AG04450 (cell line): Measurements from ENCODE around the gene HSF4. TPM values are rescaled to one million over a fixed set of nuclear protein-coding genes. Genes with fewer than 3 reads are reported as not detected.

Experiments
- CTCF ChIA-PET: fragments of 300-600, 350-600 bp; formaldehyde crosslinking; extraction: SDS; loops from one replicate; lab custom pipeline; 2022; ENCODE audit warnings: antibody characterized with exemption, inconsistent platforms; lab: Charles Lee
- POLR2A ChIA-PET: fragments of 350-600 bp; formaldehyde crosslinking; extraction: SDS; loops from one replicate; lab custom pipeline; 2021; ENCODE audit warnings: antibody characterized with exemption, inconsistent platforms; lab: Yijun Ruan, JAX
- DNase-seq: peaks from one replicate; pipeline ENCODE4 v3.0.0-alpha.2; 2011; ENCODE audit warnings: low read depth, low spot score
- H3K27ac ChIP-seq: one replicate; pipeline ENCODE4 v1.5.1; 2012; ENCODE audit warnings: low read depth, low read length, control low read depth
- H3K27me3 ChIP-seq: one replicate; pipeline ENCODE4 v1.6.0; 2012; ENCODE audit warnings: low read length; ENCODE audit not compliant: control insufficient read depth, insufficient read depth
- H3K4me3 ChIP-seq: 2 replicates; pipeline ENCODE4 v1.5.1; 2011; ENCODE audit warnings: mild to moderate bottlenecking, low read depth, low read length, control low read depth
- H3K9me3 ChIP-seq: 2 replicates; pipeline ENCODE4 v1.5.1; 2012; ENCODE audit warnings: low read length; ENCODE audit not compliant: control insufficient read depth, insufficient read depth
- polyA plus RNA-seq: library from polyadenylated mRNA; depleted of rRNA; stranded (reverse); fragments of >200 nt; gene quantifications from 2 replicates; pipeline ENCODE4 v1.2.3, GENCODE V29; 2011
- TF ChIP-seq, protein P1 (sequence below): IDR thresholded peaks from 2 replicates; pipeline ENCODE4 v1.5.1; 2011; ENCODE audit warnings: low read depth, low read length, control low read depth, inconsistent platforms

HSF4 gene
- polyA plus RNA-seq, 1 experiment: 0.82 TPM

DNA sequence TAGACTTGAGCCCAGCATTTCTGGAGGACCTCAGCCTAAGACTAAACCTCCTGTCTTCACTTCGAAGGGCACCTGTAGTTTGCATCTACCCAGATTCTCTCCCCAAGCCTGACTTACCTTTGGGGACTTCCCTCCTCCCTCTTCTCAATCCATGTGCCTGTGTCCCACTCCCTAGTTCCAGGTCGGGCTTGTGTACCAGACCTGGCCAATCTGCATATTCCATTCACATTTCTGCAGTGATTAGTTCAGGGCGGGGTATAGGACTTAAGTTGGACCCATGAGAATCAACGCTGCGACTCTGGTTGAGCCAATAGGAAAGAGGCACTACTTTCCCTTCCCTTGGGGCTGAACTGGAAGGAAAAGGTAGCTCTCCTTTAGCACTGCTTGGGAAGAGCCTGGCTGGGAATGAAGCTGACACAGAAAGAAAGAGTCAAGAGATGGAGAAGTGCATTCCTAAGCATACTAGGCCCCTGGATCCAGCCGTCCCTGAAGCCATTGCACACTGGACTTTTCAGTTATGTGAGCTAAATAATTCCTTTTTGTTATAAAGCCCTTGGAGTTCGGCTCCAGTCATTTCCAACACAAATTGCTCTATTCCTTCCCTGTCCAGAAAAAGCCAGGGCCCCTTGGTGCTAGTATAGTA is 7.3 kb upstream of the HSF4 start:
- TF ChIP-seq, protein P1, sequence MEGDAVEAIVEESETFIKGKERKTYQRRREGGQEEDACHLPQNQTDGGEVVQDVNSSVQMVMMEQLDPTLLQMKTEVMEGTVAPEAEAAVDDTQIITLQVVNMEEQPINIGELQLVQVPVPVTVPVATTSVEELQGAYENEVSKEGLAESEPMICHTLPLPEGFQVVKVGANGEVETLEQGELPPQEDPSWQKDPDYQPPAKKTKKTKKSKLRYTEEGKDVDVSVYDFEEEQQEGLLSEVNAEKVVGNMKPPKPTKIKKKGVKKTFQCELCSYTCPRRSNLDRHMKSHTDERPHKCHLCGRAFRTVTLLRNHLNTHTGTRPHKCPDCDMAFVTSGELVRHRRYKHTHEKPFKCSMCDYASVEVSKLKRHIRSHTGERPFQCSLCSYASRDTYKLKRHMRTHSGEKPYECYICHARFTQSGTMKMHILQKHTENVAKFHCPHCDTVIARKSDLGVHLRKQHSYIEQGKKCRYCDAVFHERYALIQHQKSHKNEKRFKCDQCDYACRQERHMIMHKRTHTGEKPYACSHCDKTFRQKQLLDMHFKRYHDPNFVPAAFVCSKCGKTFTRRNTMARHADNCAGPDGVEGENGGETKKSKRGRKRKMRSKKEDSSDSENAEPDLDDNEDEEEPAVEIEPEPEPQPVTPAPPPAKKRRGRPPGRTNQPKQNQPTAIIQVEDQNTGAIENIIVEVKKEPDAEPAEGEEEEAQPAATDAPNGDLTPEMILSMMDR: no peak
- Histone ChIP-seq H3K27me3 (peaks cover 16% of the 10 kb centered on the region), H3K9me3 (peaks cover 12% of the 10 kb centered on the region; the same call in 1 of the 2 replicates), H3K4me3 (no peak overlapping the region), H3K27ac (no peak overlapping the region)
- ChIA-PET POLR2A (interaction anchor here (1.0 kb wide), 1 partner anchor 13 kb away, joined by 3 read pairs; the partner anchor contains the start of gene NOL3), CTCF (interaction anchor here (0.8 to 1.7 kb wide), 4 partner anchors 28 to 205 kb away, joined by 3 to 7 read pairs (median 4); partner anchors contain the start of gene CES3)
- DNase-seq: no peak

DNA sequence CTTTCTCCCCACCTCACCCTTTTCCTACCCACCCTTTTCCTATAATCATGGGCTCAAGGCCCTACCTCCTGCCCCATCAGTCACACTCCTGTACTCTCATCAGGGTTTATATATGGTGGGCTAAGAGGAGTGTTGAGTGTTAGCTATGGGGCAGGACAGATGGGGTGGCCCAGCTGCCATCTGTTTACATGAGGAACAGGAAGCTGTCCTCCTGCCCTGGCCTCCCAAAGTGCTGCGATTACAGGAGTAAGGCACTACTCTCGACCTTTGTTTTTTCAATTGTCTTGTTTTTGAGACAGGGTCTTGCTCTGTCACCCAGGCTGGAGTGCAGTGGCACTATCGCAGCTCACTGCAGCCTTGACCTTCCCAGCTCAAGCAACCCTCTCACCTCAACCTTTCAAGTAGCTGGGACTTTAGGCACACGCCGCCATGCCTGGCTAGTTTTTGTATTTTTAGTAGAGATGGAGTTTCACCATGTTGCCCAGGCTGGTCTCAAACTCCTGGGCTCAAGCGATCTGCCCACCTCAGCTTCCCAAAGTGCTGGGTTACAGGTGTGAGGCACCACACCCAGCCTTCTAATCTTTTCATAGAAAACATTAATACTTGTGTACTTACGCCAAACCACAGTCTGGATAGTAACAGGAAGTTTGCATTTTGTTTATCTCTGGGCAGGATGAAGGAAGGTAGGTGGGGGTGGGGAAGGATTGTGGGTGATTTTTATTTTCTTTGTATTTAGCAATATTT is 6.5 kb upstream of the HSF4 start:
- CTCF ChIA-PET: interaction anchor here (0.8 to 3.1 kb wide), 5 partner anchors 27 to 205 kb away, joined by 3 to 11 read pairs (median 4); partner anchors contain the start of gene CES3
- no peak for DNase-seq

DNA sequence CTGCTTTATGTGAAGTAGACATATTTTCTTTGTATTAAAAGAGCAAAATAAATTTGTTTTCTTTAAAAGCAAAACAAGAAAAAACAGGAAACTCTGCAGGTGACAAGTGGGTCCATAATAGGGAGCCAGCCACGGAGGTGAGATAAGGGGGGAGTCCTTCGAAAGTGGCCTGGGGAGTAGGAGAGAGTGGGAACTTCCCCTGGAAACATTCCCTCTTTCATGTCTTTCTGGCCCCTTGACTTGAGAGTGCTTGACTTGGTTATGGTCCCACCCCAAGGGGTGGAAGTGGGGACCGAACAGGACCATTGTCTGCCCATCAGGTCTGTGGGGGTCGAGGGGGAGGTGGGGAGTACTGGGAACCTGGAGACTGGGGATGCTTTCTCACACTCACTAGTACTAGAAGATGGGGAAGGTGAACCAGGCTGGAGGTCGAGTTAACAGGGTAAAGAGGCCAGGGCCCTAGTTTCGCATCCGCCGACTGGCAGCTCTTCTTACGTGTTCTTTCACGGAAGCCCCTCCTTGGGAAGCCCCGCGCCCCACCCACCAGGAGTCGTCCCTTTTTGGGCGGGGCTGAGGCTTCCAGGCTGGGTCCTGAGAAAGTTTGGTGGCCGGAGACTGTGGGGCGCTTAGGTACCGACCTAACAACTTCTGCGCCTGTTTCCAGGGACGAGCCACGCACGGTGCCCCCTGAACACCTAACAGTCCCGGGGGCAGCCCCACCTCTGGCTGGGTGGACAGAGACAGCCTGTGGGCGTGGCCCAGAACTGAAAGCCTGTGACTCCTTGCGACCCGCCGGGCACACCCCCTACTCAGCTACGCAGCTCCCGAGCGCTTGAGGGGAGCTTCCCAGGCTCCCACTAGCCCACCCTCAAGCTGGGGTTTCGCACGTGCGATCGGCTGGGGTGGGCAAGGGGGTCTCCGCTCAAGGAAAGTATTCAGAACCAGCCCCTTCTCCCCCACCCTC is 5.6 kb upstream of the HSF4 start:
- H3K9me3 ChIP-seq: peaks cover 12% of the 10 kb centered on the region; the same call in 1 of the 2 replicates
- ChIA-PET CTCF (interaction anchor here (0.6 to 3.1 kb wide), 4 partner anchors 8 to 330 kb away, joined by 3 to 11 read pairs (median 8); partner anchors contain the start of gene B3GNT9), POLR2A (interaction anchor here (1.8 to 2.9 kb wide), 2 partner anchors 8 to 11 kb away, joined by 9 to 13 read pairs; partner anchors contain the start of genes B3GNT9 and NOL3)
- no peak overlapping the region for H3K27ac ChIP-seq
- no peak for DNase-seq
- TF ChIP-seq, protein P1: no peak
- peaks cover 28% of the 10 kb centered on the region for H3K27me3 ChIP-seq
- peak overlapping the region; percentile 92 for H3K4me3 ChIP-seq

More for the DNA sequence above, 6.5 kb upstream of the HSF4 start:
- no peak overlapping the region for H3K4me3 ChIP-seq
- TF ChIP-seq, protein P1: no peak
- H3K9me3 ChIP-seq: peaks cover 12% of the 10 kb centered on the region; the same call in 1 of the 2 replicates
- H3K27me3 ChIP-seq: peaks cover 22% of the 10 kb centered on the region
- no peak overlapping the region for H3K27ac ChIP-seq
- POLR2A ChIA-PET: interaction anchor here (1.0 to 2.9 kb wide), 2 partner anchors 7 to 12 kb away, joined by 3 to 13 read pairs; partner anchors contain the start of genes B3GNT9 and NOL3

DNA sequence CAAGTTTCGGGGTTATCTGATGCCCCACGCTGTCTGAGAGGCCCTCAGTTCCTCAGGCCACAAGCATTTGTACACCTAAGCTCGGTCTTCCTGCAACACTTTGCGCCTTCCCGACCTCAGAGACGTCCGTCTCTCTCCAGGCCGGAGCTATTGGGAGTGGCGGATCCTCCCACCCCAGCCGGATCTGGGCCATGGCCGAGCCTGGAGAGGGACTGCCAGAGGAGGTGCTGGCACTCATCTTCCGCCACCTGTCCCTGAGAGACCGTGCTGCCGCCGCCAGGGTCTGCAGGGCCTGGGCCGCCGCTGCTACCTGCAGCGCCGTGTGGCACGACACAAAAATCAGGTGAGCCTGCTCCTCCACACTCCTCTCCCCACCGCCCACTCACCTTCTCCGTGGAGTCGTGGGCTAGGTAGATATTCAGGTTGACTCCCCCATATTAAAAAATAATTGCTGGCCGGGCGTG is 2.9 kb upstream of the HSF4 start:
- Histone ChIP-seq H3K4me3 (peak overlapping the region; percentile 92), H3K27ac (no peak overlapping the region), H3K9me3 (peaks cover 7% of the 10 kb centered on the region; the same call in 1 of the 2 replicates), H3K27me3 (peaks cover 39% of the 10 kb centered on the region)
- TF ChIP-seq, protein P1: no peak
- ChIA-PET CTCF (interaction anchor here (1.1 to 3.1 kb wide), 2 partner anchors 9 to 207 kb away, joined by 3 to 11 read pairs; partner anchors contain the start of gene NOL3), POLR2A (no interaction called here)
- no peak for DNase-seq
